Activated CD4-positive, alpha-beta T cell treated with anti-CD3 and anti-CD28 coated beads for 48 hours (primary cell): ENCODE results near the gene MYO1D.
A peak's percentile ranks its signal among the peaks of the same experiment; 100 is the strongest.

Source experiments
- DNase-seq: peaks from one replicate; pipeline ENCODE4 v3.0.0-alpha.2; 2020

Gene MYO1D

GRCh38 chr17:32566303-32566702, 310.6 kb downstream of the MYO1D start:
- no peak for DNase-seq

- no peak for DNase-seq
Observed at GRCh38 chr17:32565401-32565800, 311.5 kb downstream of the MYO1D start.

GRCh38 chr17:32564325-32564724, 312.6 kb downstream of the MYO1D start:
- DNase-seq = peak; percentile 31

GRCh38 chr17:32563583-32563982, 313.3 kb downstream of the MYO1D start:
- no peak for DNase-seq

- no peak for DNase-seq
Observed at GRCh38 chr17:32558997-32559650, 317.8 kb downstream of the MYO1D start.

GRCh38 chr17:32558326-32558955, 318.5 kb downstream of the MYO1D start:
- DNase-seq = no peak

- DNase-seq = no peak
Observed at GRCh38 chr17:32555611-32556310, 321.2 kb downstream of the MYO1D start.

- no peak for DNase-seq
Observed at GRCh38 chr17:32553168-32553567, 323.8 kb downstream of the MYO1D start.

- DNase-seq = no peak
Observed at GRCh38 chr17:32552280-32552679, 324.6 kb downstream of the MYO1D start.

GRCh38 chr17:32551186-32551955, 325.6 kb downstream of the MYO1D start:
- DNase-seq = no peak

GRCh38 chr17:32549559-32549958, 327.4 kb downstream of the MYO1D start:
- no peak for DNase-seq

GRCh38 chr17:32546031-32546444, 330.9 kb downstream of the MYO1D start:
- DNase-seq = no peak

- DNase-seq = no peak
Observed at GRCh38 chr17:32542186-32542585, 334.7 kb downstream of the MYO1D start.

GRCh38 chr17:32541640-32542039, 335.3 kb downstream of the MYO1D start:
- no peak for DNase-seq

GRCh38 chr17:32536736-32537643, 339.9 kb downstream of the MYO1D start:
- DNase-seq = no peak

- DNase-seq = no peak
Observed at GRCh38 chr17:32533296-32533695, 343.6 kb downstream of the MYO1D start.

- DNase-seq = no peak
Observed at GRCh38 chr17:32529604-32530003, 347.3 kb downstream of the MYO1D start.

GRCh38 chr17:32528825-32529224, 348.1 kb downstream of the MYO1D start:
- DNase-seq = no peak

- no peak for DNase-seq
Observed at GRCh38 chr17:32527146-32527545, 349.8 kb downstream of the MYO1D start.

GRCh38 chr17:32525122-32525521, 351.8 kb downstream of the MYO1D start:
- no peak for DNase-seq

- DNase-seq = peak; percentile 21
Observed at GRCh38 chr17:32524553-32524880, 352.4 kb downstream of the MYO1D start.

- DNase-seq = peak; percentile 52
Observed at GRCh38 chr17:32523827-32524552, 352.9 kb downstream of the MYO1D start.
